IMR-90 (cell line): ENCODE measurements around the gene FRMPD4.

Experiments used
- BHLHE40 ChIP-seq: fragments of 150-350 bp; IDR thresholded peaks from 2 replicates; pipeline ENCODE4 v1.6.1; 2016; ENCODE audit warnings: mild to moderate bottlenecking, low read depth, low read length
- CEBPB ChIP-seq: IDR thresholded peaks from 2 replicates; pipeline ENCODE4 v1.6.1; 2012; ENCODE audit warnings: low read depth, low read length, improper control_type of control experiment
- FOS ChIP-seq: fragments of 150-350 bp; IDR thresholded peaks from 2 replicates; pipeline ENCODE4 v1.6.1; 2016; ENCODE audit warnings: low read depth, low read length
- MAZ ChIP-seq: IDR thresholded peaks from 2 replicates; pipeline ENCODE4 v1.6.1; 2012; ENCODE audit warnings: low read depth, mild to moderate bottlenecking, low read length, improper control_type of control experiment, moderate library complexity, borderline replicate concordance
- MXI1 ChIP-seq: IDR thresholded peaks from 2 replicates; pipeline ENCODE4 v1.6.1; 2012; ENCODE audit warnings: low read depth, mild to moderate bottlenecking, low read length, moderate library complexity, borderline replicate concordance
- NFE2L2 ChIP-seq: fragments of 150-350 bp; IDR thresholded peaks from 2 replicates; pipeline ENCODE4 v1.6.1; 2016; ENCODE audit warnings: low read depth, mild to moderate bottlenecking, low read length
- POLR2A ChIP-seq: IDR thresholded peaks from 2 replicates; pipeline ENCODE4 v1.6.1; 2012; ENCODE audit warnings: mild to moderate bottlenecking, low read depth, low read length
- RAD21 ChIP-seq: IDR thresholded peaks from 2 replicates; pipeline ENCODE4 v1.6.1; 2012; ENCODE audit warnings: low read length, improper control_type of control experiment
- SMC3 ChIP-seq: fragments of 150-350 bp; IDR thresholded peaks from 2 replicates; pipeline ENCODE4 v1.6.1; 2016; ENCODE audit warnings: low read depth, mild to moderate bottlenecking, antibody characterized with exemption, low read length, moderate library complexity
- TF ChIP-seq, protein P1 (sequence below): conservative IDR thresholded peaks from 2 replicates; pipeline ENCODE4 v1.5.1; 2012; ENCODE audit warnings: mild to moderate bottlenecking, low read depth, low read length, improper control_type of control experiment

DNA sequence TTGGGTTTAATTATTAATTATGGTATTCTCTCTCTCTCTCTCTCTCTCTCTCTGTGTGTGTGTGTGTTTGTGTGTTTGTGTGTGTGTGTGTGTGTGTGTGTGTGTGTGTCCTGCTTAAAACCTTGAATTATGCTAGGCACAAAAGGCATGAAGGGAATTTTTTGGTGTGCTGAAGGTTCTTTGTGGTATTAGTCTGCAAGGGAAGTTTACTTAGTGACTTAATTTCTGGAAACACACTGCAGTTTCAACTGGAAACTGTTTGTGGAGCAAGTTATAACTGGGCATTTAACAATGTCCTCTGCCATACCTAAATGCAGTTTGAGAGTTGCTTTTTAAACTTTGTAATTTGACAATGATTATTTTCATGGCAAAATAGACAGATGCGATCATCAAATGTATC is 111.7 kb downstream of the FRMPD4 start:
- TF ChIP-seq, protein P1, sequence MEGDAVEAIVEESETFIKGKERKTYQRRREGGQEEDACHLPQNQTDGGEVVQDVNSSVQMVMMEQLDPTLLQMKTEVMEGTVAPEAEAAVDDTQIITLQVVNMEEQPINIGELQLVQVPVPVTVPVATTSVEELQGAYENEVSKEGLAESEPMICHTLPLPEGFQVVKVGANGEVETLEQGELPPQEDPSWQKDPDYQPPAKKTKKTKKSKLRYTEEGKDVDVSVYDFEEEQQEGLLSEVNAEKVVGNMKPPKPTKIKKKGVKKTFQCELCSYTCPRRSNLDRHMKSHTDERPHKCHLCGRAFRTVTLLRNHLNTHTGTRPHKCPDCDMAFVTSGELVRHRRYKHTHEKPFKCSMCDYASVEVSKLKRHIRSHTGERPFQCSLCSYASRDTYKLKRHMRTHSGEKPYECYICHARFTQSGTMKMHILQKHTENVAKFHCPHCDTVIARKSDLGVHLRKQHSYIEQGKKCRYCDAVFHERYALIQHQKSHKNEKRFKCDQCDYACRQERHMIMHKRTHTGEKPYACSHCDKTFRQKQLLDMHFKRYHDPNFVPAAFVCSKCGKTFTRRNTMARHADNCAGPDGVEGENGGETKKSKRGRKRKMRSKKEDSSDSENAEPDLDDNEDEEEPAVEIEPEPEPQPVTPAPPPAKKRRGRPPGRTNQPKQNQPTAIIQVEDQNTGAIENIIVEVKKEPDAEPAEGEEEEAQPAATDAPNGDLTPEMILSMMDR, result no peak
- no peak for TF ChIP-seq BHLHE40
- TF ChIP-seq CEBPB, result no peak
- TF ChIP-seq FOS, result no peak
- TF ChIP-seq MXI1, result no peak
- no peak for TF ChIP-seq POLR2A
- no peak for TF ChIP-seq MAZ
- TF ChIP-seq NFE2L2, result no peak
- TF ChIP-seq SMC3, result no peak
- TF ChIP-seq RAD21, result no peak
